NCI-H460 (cell line): ENCODE measurements around the gene CES1. TPM values are rescaled to one million over a fixed set of nuclear protein-coding genes. Genes with fewer than 3 reads are reported as not detected.
"Not testable (repeated sequence)": the region's sequence is repeated elsewhere in the genome, so short reads cannot be mapped to it uniquely, and the experiment has no call there.

ENCODE experiments used
- DNase-seq: peaks from one replicate; pipeline ENCODE4 v3.0.0-alpha.2; 2016; ENCODE audit warnings: low read depth; ENCODE audit errors: extremely low read depth
- total RNA-seq: library from RNA; depleted of rRNA; stranded (reverse); fragments of >200 nt; shearing (Covaris generic); gene quantifications from 2 replicates; pipeline ENCODE4 v1.2.3, GENCODE V29; 2014

Gene CES1
- total RNA-seq, 1 experiment from 2014 or later: 5.2 TPM

GRCh38 chr16:55832425-55832772, 497 bp downstream of the CES1 start:
- no peak for DNase-seq

- no peak for DNase-seq
Observed at GRCh38 chr16:55830658-55831294, 2.1 kb downstream of the CES1 start.

DNA sequence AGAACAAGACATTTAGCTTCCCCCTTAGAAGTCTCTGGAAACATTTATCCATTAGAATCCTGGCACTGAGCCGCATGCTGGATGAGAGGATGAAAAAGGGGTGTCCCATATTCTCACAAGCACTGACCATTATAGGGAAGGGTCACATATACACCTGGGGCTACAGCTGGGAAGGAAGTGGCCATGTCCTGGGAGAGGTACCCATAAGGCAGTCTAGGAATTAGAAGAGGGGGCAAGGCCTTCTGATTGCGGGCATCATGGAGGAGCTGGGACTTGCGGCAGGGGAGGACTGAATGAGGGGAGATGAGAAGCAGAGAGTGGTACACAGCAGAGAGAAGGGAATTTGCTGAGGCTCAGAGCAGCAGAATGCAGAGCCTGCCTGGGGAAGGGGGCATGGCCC, 3.7 kb downstream of the CES1 start:
- DNase-seq: not testable (repeated sequence)

GRCh38 chr16:55828680-55829079, 4.2 kb downstream of the CES1 start:
- DNase-seq: no peak

DNA sequence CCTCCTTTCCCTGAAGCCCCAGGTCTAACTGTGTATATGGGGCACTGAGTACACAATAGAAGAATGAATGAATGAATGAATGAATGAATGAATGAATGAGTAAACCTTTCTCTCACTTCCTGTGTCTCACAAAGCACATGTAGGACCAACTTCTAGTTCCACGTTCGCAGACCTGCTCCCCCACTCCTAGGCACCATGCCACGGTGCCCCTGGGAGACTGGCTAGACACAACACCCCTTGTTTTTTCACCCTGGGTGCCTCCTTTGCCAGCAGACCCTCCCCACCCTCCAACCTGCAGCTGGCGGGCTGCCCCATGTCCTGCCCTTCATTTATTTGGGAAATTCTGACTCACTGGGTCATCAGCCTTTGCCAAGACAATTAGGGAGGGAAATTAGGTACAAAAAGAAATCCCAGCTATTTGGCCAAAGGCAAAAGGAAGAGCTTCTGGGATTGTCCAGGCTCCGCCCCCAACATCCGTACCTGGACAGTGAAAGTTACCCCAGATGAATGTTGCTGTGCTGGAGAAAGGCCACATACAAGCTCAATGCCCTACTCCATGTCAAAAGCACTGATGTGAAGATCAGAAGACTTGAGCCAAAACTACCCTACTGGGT, 7.7 kb downstream of the CES1 start:
- DNase-seq: no peak

- no peak for DNase-seq
Observed at GRCh38 chr16:55824473-55825000, 8.4 kb downstream of the CES1 start.

DNA sequence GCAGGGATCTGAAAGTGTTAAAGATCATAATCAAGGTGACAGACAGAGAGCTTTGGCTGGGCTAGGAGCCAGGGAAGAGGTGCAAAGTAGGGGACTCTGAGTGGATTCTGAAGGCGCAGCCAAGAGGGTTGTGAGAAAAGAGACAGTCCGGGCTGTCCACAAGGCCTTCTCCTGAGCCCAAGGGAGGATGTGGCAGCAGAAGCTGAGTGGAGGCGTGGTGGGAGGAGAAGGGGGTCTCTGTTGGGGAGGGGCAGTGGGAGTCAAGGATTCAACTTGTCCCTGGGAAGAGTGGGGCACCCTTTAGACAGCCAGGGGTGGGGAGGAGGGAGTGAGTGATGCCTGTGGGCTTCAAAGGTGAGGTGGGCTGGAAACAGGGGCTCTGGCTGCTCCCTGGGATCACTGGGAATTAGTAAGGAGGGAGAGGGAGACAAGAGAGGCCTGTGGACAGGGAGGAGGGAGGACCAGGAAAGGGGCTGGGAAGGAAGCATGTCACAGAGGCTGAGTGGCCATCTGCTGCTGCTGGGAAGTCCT, 10.6 kb downstream of the CES1 start:
- no peak for DNase-seq

- DNase-seq: no peak
Observed at GRCh38 chr16:55821210-55821609, 11.7 kb downstream of the CES1 start.

- no peak for DNase-seq
Observed at GRCh38 chr16:55820615-55821014, 12.3 kb downstream of the CES1 start.

- no peak for DNase-seq
Observed at GRCh38 chr16:55817236-55817912, 15.5 kb downstream of the CES1 start.

- DNase-seq: not testable (repeated sequence)
Observed at GRCh38 chr16:55816222-55816621, 16.7 kb downstream of the CES1 start.

DNA sequence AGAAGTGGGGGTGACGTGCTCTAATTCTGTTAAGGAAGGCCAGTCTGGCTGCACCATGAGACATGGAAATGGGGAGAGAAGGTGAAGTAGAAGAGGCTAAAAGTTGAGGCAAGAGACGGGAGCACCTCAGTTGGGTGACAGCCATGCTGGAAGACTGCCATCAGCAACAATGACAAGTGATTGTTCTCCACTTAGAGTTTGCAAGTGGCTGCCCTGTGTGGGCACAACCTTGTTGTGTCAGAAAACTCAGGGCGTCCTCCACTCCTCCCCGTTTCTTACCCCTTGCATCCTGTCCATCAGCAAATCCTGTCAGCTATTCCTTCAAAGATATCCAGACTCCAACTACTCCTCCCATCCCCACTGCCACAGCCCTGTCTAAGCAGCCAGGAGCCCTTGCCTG, 17.6 kb downstream of the CES1 start:
- no peak for DNase-seq

DNA sequence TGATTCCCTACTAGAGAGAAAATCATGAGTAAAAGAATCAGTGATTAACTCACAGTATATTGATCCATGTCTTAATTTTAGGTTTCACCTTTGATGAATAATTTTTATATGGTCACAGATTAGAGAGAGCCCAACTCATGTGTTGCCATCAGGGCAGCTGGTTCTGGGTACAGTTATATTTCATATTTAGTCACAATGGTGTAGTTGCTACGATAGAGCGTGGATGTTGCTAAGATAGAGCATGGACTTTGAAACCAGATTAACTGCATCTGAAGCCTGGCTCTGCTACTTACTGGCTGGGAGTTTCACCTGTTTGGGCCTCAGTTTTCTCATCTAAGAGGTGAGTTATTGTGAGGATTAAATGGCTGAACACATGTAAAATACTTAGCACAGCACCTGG, 18.7 kb downstream of the CES1 start:
- not testable (repeated sequence) for DNase-seq

- DNase-seq: not testable (repeated sequence)
Observed at GRCh38 chr16:55813730-55814129, 19.2 kb downstream of the CES1 start.

DNA sequence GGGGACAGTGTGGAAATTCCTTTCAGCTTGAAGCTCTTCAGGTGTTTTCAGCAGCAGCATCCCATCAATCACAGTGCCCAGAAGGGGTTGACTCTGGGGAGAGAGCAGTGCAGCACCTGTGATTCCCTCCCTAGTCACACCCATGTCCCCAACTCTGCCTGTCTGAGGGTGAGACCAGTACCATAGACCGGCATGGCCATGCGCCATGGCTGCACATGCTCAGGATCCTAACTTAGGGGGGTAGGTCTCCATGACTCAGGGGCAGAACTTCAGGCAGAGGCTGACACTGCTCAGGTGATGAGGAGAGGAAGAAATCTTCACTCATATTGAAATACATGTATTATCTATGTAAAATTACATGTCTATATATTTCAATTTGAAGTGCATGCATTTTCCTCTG, 19.9 kb downstream of the CES1 start:
- no peak for DNase-seq

DNA sequence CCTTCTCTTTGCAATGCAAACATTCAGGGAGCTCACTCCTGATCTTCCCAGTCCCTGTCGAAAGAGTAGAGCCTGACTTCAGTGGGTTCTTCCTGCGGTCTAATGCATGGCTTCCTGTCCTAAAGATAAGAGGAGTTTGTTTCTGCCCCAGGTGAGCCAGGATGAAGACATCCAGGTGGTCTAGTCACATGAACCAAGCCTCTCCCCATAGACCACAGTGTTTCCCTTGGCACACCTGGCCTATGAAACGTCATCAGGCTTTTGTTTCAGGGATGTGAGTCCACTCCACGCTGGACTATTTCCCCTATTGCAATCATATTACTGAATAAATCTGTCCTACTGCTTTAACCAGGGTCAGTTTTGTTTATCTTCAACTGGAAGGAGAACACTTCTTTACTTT, 21.1 kb downstream of the CES1 start:
- DNase-seq: no peak

- no peak for DNase-seq
Observed at GRCh38 chr16:55810451-55810961, 22.4 kb downstream of the CES1 start.

GRCh38 chr16:55809851-55810250, 23.0 kb downstream of the CES1 start:
- no peak for DNase-seq

GRCh38 chr16:55809386-55809785, 23.5 kb downstream of the CES1 start:
- DNase-seq: no peak

- not testable (repeated sequence) for DNase-seq
Observed at GRCh38 chr16:55808286-55808685, 24.6 kb downstream of the CES1 start.

DNA sequence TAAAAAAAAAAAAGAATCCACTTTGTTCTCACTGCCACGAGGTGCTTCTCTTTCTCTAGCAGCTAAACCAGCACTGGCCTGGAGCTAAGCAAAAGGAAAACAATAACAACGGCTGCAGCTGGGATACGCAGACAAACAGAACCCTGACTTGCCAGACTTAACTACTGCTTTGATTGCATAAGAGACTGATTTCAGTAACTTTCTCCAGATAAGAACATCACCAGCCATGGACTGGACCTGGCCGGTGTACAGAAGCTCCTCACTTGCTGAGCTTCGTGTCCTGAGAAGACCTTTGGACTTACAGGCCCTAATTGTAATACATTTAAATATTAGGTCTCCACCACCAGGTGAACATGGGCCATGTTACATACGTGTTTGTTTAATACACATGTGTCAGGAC, 27.8 kb downstream of the CES1 start:
- DNase-seq: not testable (repeated sequence)
